WTC11 (cell line): ENCODE measurements around the gene ARIH1. TPM values are rescaled to one million over a fixed set of nuclear protein-coding genes. Genes with fewer than 3 reads are reported as not detected.

Source experiments
- ATAC-seq: fragments of 200-7000 bp; cut with Tn5 transposase; 2 replicates; pipeline ENCODE4 v1.10.0; 2021; ENCODE audit warnings: mild to moderate bottlenecking, moderate library complexity
- CTCF ChIA-PET: fragments of 300-600 bp; sonication (Branson Sonifier 250); formaldehyde crosslinking; loops from one replicate; lab custom pipeline; 2021; ENCODE audit warnings: antibody characterized with exemption; lab: Charles Lee
- POLR2A ChIA-PET: fragments of 350-600 bp; sonication (Branson Sonifier 250); formaldehyde crosslinking; loops from one replicate; lab custom pipeline; 2021; ENCODE audit warnings: antibody characterized with exemption; lab: Charles Lee
- DNase-seq: peaks from one replicate; pipeline ENCODE4 v3.0.0; 2021; ENCODE audit warnings: low spot score
- H3K27ac Mint-ChIP-seq: 2 replicates; pipeline ENCODE4 v1.8.0; 2021; ENCODE audit warnings: mixed read lengths
- H3K27me3 Mint-ChIP-seq: 2 replicates; pipeline ENCODE4 v1.8.0; 2021; ENCODE audit warnings: low read depth, mild to moderate bottlenecking, moderate library complexity, mixed read lengths
- H3K36me3 Mint-ChIP-seq: 2 replicates; pipeline ENCODE4 v1.8.0; 2021; ENCODE audit warnings: mixed read lengths
- H3K4me1 Mint-ChIP-seq: 2 replicates; pipeline ENCODE4 v1.8.0; 2022; ENCODE audit warnings: mixed read lengths
- H3K4me3 Mint-ChIP-seq: 2 replicates; pipeline ENCODE4 v1.8.0; 2021; ENCODE audit warnings: mild to moderate bottlenecking, moderate library complexity, mixed read lengths
- H3K9me3 Mint-ChIP-seq: 2 replicates; pipeline ENCODE4 v1.8.0; 2021; ENCODE audit warnings: mixed read lengths
- CREB1 ChIP-seq: sonication (generic); formaldehyde crosslinking; IDR thresholded peaks from 2 replicates; pipeline ENCODE4 v1.8.0; 2023; ENCODE audit warnings: mild to moderate bottlenecking, missing genetic modification reagents
- ELF4 ChIP-seq: sonication (generic); formaldehyde crosslinking; IDR thresholded peaks from 2 replicates; pipeline ENCODE4 v1.8.1; 2022; ENCODE audit warnings: low read depth, mild to moderate bottlenecking, moderate library complexity, missing genetic modification reagents
- FOXJ3 ChIP-seq: sonication (generic); formaldehyde crosslinking; IDR thresholded peaks from 2 replicates; pipeline ENCODE4 v1.9.0; 2021; ENCODE audit warnings: missing genetic modification reagents, mild to moderate bottlenecking, borderline replicate concordance
- GABPB1 ChIP-seq: sonication (generic); formaldehyde crosslinking; IDR thresholded peaks from 2 replicates; pipeline ENCODE4 v1.8.1; 2023; ENCODE audit warnings: mild to moderate bottlenecking, missing genetic modification reagents
- GRHL2 ChIP-seq: fragments of 250-450 bp; sonication (Bioruptor Pico); IDR thresholded peaks from 2 replicates; pipeline ENCODE4 v1.8.0; 2022; ENCODE audit warnings: mild to moderate bottlenecking, moderate library complexity; ENCODE audit not compliant: insufficient replicate concordance, severe bottlenecking
- JAZF1 ChIP-seq: fragments of 250-450 bp; sonication (Bioruptor Pico); IDR thresholded peaks from 2 replicates; pipeline ENCODE4 v1.9.0; 2021; ENCODE audit warnings: moderate library complexity, mild to moderate bottlenecking, inconsistent platforms
- NFATC4 ChIP-seq: fragments of 250-450 bp; sonication (Bioruptor Pico); IDR thresholded peaks from 2 replicates; pipeline ENCODE4 v1.9.0; 2021; ENCODE audit warnings: mild to moderate bottlenecking
- NR1H2 ChIP-seq: sonication (generic); formaldehyde crosslinking; IDR thresholded peaks from 2 replicates; pipeline ENCODE4 v1.9.0; 2021; ENCODE audit warnings: mild to moderate bottlenecking, moderate library complexity, missing genetic modification reagents
- RORB ChIP-seq: fragments of 250-450 bp; sonication (Bioruptor Pico); IDR thresholded peaks from 2 replicates; pipeline ENCODE4 v1.9.0; 2021; ENCODE audit warnings: mild to moderate bottlenecking
- SMAD3 ChIP-seq: sonication (generic); formaldehyde crosslinking; IDR thresholded peaks from 2 replicates; pipeline ENCODE4 v1.8.0; 2022; ENCODE audit warnings: missing genetic modification reagents, mild to moderate bottlenecking, borderline replicate concordance
- SP1 ChIP-seq: sonication (generic); formaldehyde crosslinking; conservative IDR thresholded peaks from 2 replicates; pipeline ENCODE4 v1.8.1; 2022; ENCODE audit warnings: missing genetic modification reagents
- ZNF317 ChIP-seq: sonication (generic); formaldehyde crosslinking; IDR thresholded peaks from 2 replicates; pipeline ENCODE4 v1.8.1; 2023; ENCODE audit warnings: low read depth, mild to moderate bottlenecking, moderate library complexity, missing genetic modification reagents, borderline replicate concordance
- ZNF396 ChIP-seq: fragments of 250-450 bp; sonication (Bioruptor Pico); IDR thresholded peaks from 2 replicates; pipeline ENCODE4 v1.8.0; 2021; ENCODE audit warnings: mild to moderate bottlenecking, moderate library complexity, borderline replicate concordance
- total RNA-seq: library from RNA; stranded (reverse); gene quantifications from 3 replicates; pipeline ENCODE4 v1.2.3, GENCODE V29; 2021
- TF ChIP-seq, protein P1 (sequence below): sonication (generic); formaldehyde crosslinking; IDR thresholded peaks from 2 replicates; pipeline ENCODE4 v1.8.0; 2023; ENCODE audit warnings: missing genetic modification reagents, mild to moderate bottlenecking, borderline replicate concordance
- TF ChIP-seq, protein P2 (sequence below): sonication (generic); formaldehyde crosslinking; IDR thresholded peaks from 2 replicates; pipeline ENCODE4 v1.8.0; 2023; ENCODE audit warnings: mild to moderate bottlenecking, missing genetic modification reagents
- TF ChIP-seq, protein P3 (sequence below): sonication (generic); formaldehyde crosslinking; IDR thresholded peaks from 2 replicates; pipeline ENCODE4 v1.8.0; 2022; ENCODE audit warnings: mild to moderate bottlenecking, missing genetic modification reagents
- TF ChIP-seq, protein P4 (sequence below): sonication (generic); formaldehyde crosslinking; IDR thresholded peaks from 2 replicates; pipeline ENCODE4 v1.8.1; 2022; ENCODE audit warnings: mild to moderate bottlenecking, moderate library complexity, missing genetic modification reagents
- TF ChIP-seq, protein P5 (sequence below): sonication (generic); formaldehyde crosslinking; IDR thresholded peaks from 2 replicates; pipeline ENCODE4 v1.8.1; 2023; ENCODE audit warnings: mild to moderate bottlenecking, missing genetic modification reagents

Gene ARIH1
- total RNA-seq, 1 experiment from 2014 or later, result 198 TPM

DNA sequence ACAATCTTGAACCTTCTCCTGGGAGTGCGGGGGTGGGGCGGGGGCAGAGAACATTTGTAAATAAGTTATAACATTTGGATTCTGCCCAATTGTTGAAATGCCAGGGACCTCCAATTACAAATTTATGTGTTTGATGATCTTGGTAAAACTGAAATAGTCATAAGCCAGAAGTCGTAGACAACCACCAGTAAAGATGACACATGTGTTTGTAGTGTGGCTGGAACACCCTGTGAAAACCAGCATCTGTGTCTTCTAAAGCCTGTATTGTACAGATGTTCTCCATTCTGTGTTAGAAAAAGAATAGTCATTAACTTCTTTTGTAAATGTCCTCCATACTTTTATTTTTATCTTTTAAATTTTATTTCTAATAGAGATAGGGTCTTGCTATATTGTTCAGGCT lies 61.8 kb downstream of the ARIH1 start (continued):
- TF ChIP-seq, protein P1, sequence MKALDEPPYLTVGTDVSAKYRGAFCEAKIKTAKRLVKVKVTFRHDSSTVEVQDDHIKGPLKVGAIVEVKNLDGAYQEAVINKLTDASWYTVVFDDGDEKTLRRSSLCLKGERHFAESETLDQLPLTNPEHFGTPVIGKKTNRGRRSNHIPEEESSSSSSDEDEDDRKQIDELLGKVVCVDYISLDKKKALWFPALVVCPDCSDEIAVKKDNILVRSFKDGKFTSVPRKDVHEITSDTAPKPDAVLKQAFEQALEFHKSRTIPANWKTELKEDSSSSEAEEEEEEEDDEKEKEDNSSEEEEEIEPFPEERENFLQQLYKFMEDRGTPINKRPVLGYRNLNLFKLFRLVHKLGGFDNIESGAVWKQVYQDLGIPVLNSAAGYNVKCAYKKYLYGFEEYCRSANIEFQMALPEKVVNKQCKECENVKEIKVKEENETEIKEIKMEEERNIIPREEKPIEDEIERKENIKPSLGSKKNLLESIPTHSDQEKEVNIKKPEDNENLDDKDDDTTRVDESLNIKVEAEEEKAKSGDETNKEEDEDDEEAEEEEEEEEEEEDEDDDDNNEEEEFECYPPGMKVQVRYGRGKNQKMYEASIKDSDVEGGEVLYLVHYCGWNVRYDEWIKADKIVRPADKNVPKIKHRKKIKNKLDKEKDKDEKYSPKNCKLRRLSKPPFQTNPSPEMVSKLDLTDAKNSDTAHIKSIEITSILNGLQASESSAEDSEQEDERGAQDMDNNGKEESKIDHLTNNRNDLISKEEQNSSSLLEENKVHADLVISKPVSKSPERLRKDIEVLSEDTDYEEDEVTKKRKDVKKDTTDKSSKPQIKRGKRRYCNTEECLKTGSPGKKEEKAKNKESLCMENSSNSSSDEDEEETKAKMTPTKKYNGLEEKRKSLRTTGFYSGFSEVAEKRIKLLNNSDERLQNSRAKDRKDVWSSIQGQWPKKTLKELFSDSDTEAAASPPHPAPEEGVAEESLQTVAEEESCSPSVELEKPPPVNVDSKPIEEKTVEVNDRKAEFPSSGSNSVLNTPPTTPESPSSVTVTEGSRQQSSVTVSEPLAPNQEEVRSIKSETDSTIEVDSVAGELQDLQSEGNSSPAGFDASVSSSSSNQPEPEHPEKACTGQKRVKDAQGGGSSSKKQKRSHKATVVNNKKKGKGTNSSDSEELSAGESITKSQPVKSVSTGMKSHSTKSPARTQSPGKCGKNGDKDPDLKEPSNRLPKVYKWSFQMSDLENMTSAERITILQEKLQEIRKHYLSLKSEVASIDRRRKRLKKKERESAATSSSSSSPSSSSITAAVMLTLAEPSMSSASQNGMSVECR, result no peak
- TF ChIP-seq ZNF317 (CRISPR knock-in tag) (no peak), JAZF1 (CRISPR knock-in tag) (no peak), ELF4 (CRISPR knock-in tag) (no peak), RORB (CRISPR knock-in tag) (no peak), GRHL2 (CRISPR knock-in tag) (no peak), SP1 (CRISPR knock-in tag) (no peak)
- TF ChIP-seq, protein P2, sequence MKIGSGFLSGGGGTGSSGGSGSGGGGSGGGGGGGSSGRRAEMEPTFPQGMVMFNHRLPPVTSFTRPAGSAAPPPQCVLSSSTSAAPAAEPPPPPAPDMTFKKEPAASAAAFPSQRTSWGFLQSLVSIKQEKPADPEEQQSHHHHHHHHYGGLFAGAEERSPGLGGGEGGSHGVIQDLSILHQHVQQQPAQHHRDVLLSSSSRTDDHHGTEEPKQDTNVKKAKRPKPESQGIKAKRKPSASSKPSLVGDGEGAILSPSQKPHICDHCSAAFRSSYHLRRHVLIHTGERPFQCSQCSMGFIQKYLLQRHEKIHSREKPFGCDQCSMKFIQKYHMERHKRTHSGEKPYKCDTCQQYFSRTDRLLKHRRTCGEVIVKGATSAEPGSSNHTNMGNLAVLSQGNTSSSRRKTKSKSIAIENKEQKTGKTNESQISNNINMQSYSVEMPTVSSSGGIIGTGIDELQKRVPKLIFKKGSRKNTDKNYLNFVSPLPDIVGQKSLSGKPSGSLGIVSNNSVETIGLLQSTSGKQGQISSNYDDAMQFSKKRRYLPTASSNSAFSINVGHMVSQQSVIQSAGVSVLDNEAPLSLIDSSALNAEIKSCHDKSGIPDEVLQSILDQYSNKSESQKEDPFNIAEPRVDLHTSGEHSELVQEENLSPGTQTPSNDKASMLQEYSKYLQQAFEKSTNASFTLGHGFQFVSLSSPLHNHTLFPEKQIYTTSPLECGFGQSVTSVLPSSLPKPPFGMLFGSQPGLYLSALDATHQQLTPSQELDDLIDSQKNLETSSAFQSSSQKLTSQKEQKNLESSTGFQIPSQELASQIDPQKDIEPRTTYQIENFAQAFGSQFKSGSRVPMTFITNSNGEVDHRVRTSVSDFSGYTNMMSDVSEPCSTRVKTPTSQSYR (CRISPR knock-in tag), result no peak
- TF ChIP-seq, protein P3, sequence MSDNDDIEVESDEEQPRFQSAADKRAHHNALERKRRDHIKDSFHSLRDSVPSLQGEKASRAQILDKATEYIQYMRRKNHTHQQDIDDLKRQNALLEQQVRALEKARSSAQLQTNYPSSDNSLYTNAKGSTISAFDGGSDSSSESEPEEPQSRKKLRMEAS (CRISPR knock-in tag), result no peak
- TF ChIP-seq, all 79 proteins: peak for 0

DNA sequence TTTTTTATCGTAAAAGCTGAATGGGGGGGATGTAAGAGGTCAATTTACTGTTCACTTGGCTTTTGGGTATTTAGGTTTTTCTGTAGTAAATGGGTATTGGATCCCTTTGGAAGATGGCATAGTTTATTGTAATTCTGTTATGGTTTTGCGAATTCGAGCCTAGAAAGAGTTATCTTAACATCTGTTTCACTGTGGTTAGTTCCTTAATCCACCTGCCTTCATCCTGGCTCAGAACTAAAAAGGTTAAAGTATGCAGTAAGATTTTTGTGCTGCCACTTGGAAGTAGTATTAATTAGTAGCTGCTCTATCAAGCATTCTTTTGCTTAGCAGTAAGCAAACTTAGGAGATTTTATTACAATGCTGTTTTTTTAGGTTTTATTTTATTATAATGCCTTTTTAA lies 62.4 kb downstream of the ARIH1 start:
- H3K27me3 Mint-ChIP-seq, result no peaks in the 10 kb centered on the region
- no peak overlapping the region for H3K27ac Mint-ChIP-seq
- CTCF ChIA-PET, result no interaction called here
- POLR2A ChIA-PET, result no interaction called here
- H3K36me3 Mint-ChIP-seq, result peaks cover 24% of the 10 kb centered on the region
- H3K4me3 Mint-ChIP-seq, result no peak overlapping the region
- ATAC-seq, result no peak
- DNase-seq, result no peak
- peaks cover 24% of the 10 kb centered on the region for H3K9me3 Mint-ChIP-seq
- no peaks in the 10 kb centered on the region for H3K4me1 Mint-ChIP-seq
- TF ChIP-seq, protein P1, result no peak
- TF ChIP-seq SMAD3 (CRISPR knock-in tag), result no peak
- no peak for TF ChIP-seq NR1H2 (CRISPR knock-in tag)
- TF ChIP-seq GABPB1, result no peak
- no peak for TF ChIP-seq CREB1 (CRISPR knock-in tag)
- TF ChIP-seq, protein P4, sequence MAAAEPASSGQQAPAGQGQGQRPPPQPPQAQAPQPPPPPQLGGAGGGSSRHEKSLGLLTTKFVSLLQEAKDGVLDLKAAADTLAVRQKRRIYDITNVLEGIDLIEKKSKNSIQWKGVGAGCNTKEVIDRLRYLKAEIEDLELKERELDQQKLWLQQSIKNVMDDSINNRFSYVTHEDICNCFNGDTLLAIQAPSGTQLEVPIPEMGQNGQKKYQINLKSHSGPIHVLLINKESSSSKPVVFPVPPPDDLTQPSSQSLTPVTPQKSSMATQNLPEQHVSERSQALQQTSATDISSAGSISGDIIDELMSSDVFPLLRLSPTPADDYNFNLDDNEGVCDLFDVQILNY (CRISPR knock-in tag), result no peak
- TF ChIP-seq, protein P5, sequence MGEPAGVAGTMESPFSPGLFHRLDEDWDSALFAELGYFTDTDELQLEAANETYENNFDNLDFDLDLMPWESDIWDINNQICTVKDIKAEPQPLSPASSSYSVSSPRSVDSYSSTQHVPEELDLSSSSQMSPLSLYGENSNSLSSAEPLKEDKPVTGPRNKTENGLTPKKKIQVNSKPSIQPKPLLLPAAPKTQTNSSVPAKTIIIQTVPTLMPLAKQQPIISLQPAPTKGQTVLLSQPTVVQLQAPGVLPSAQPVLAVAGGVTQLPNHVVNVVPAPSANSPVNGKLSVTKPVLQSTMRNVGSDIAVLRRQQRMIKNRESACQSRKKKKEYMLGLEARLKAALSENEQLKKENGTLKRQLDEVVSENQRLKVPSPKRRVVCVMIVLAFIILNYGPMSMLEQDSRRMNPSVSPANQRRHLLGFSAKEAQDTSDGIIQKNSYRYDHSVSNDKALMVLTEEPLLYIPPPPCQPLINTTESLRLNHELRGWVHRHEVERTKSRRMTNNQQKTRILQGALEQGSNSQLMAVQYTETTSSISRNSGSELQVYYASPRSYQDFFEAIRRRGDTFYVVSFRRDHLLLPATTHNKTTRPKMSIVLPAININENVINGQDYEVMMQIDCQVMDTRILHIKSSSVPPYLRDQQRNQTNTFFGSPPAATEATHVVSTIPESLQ (CRISPR knock-in tag), result no peak
- no peak for TF ChIP-seq NFATC4
- TF ChIP-seq ZNF396, result no peak
- TF ChIP-seq FOXJ3, result no peak
- TF ChIP-seq, protein P3 (CRISPR knock-in tag), result no peak
